Thyroid gland (tissue), 4 donors: ENCODE measurements around the gene ZNF280D. TPM values are rescaled to one million over a fixed set of nuclear protein-coding genes. Genes with fewer than 3 reads are reported as not detected.

Experiments
- DNase-seq, 2 donors: peaks; one replicate each; pipeline ENCODE4 v3.0.0-alpha.2; 2019
- H3K27ac ChIP-seq, 3 donors: fragments of 200-600 bp; sonication (generic); 1 replicate in 2 of 3; 2 replicates in 1 of 3; pipeline ENCODE4 v1.5.1; 2016 to 2019; ENCODE audit warnings: mild to moderate bottlenecking in 1 of 3, moderate library complexity in 1 of 3
- H3K27me3 ChIP-seq: fragments of 200-600 bp; sonication (generic); one replicate; pipeline ENCODE4 v1.5.1; 2019
- H3K36me3 ChIP-seq, 2 donors: fragments of 200-600 bp; sonication (generic); one replicate each; pipeline ENCODE4 v1.5.1; 2016 to 2019
- H3K4me1 ChIP-seq, 2 donors: fragments of 200-600 bp; sonication (generic); one replicate each; pipeline ENCODE4 v1.5.1; 2017 to 2019
- H3K4me3 ChIP-seq, 3 donors: fragments of 200-600 bp; sonication (generic); replicated peaks in 1 of 3; 1 replicate in 2 of 3; 2 replicates in 1 of 3; pipeline ENCODE4 v1.5.1; 2016; ENCODE audit warnings: mild to moderate bottlenecking in 1 of 3
- H3K9me3 ChIP-seq: fragments of 200-600 bp; sonication (generic); one replicate; pipeline ENCODE4 v1.5.1; 2017
- POLR2A ChIP-seq, 2 donors: fragments of 450-650 bp; IDR thresholded peaks; one replicate each; pipeline ENCODE4 v1.6.1; 2017; ENCODE audit warnings: antibody characterized with exemption in 2 of 2, mild to moderate bottlenecking in 2 of 2, moderate library complexity in 1 of 2
- WGBS, 2 donors: methylation state at CpG; one replicate each; pipeline ENCODE4 v1.1.5; 2017; 5-methylcytosine and 5-hydroxymethylcytosine counted together
- intact Hi-C: fragments of 100-400 bp; cut with DNase I; formaldehyde crosslinking; loops from one replicate; pipeline ENCODE4 v1.15.1; 2023
- total RNA-seq, 4 donors: library from RNA; depleted of rRNA; stranded (reverse); fragments of >200 nt; gene quantifications; one replicate each; pipeline ENCODE4 v1.2.3, GENCODE V29; 2016
- TF ChIP-seq, protein P1 (sequence below), 6 experiments: fragments of 200-600 bp in 3 of 6; fragments of 450-650 bp in 3 of 6; sonication (generic) in 3 of 6; IDR thresholded peaks; one replicate each; pipeline ENCODE4 v1.5.1; 2016 to 2019; ENCODE audit warnings: antibody characterized with exemption in 6 of 6, mild to moderate bottlenecking in 2 of 6, inconsistent platforms in 1 of 6, moderate library complexity in 1 of 6

ZNF280D gene
- total RNA-seq, 4 donors from 2014 or later = 55.6 to 81.8 (median 61.4) TPM

DNA sequence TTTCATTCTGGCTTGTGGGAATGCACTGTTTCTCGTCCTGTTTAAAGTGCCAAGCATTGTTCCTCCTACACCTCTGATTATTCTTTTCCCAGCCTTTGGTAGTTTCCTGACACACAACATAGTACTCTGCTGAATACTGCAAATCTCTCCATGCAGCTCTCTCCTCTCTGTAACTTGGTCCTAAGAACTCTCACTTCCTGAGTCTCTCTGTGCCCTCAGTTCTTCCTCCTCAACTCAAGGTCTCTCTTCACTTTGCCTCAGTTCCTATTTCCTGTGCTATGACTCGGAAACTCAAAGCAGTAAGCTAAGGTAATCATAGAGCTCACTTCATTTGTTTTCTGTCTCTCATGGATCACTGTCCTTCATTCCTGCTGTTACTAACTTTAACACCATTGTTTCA lies 113.4 kb downstream of the ZNF280D start:
- intact Hi-C loops = no loop called here
- TF ChIP-seq, protein P1, sequence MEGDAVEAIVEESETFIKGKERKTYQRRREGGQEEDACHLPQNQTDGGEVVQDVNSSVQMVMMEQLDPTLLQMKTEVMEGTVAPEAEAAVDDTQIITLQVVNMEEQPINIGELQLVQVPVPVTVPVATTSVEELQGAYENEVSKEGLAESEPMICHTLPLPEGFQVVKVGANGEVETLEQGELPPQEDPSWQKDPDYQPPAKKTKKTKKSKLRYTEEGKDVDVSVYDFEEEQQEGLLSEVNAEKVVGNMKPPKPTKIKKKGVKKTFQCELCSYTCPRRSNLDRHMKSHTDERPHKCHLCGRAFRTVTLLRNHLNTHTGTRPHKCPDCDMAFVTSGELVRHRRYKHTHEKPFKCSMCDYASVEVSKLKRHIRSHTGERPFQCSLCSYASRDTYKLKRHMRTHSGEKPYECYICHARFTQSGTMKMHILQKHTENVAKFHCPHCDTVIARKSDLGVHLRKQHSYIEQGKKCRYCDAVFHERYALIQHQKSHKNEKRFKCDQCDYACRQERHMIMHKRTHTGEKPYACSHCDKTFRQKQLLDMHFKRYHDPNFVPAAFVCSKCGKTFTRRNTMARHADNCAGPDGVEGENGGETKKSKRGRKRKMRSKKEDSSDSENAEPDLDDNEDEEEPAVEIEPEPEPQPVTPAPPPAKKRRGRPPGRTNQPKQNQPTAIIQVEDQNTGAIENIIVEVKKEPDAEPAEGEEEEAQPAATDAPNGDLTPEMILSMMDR (IDR thresholded peaks at IDR 0.05) = no peak
- no peak for TF ChIP-seq POLR2A (IDR thresholded peaks at IDR 0.05)
- Histone ChIP-seq H3K27me3 (no peaks in the 10 kb centered on the region), H3K4me1 (no peaks in the 10 kb centered on the region), H3K27ac (no peak overlapping the region), H3K9me3 (no peaks in the 10 kb centered on the region), H3K4me3 (no peak overlapping the region), H3K36me3 (no peaks in the 10 kb centered on the region)
- DNase-seq = no peak
- WGBS, 2 donors = 58% methylated on average over 2 of the region's 2 CpGs

DNA sequence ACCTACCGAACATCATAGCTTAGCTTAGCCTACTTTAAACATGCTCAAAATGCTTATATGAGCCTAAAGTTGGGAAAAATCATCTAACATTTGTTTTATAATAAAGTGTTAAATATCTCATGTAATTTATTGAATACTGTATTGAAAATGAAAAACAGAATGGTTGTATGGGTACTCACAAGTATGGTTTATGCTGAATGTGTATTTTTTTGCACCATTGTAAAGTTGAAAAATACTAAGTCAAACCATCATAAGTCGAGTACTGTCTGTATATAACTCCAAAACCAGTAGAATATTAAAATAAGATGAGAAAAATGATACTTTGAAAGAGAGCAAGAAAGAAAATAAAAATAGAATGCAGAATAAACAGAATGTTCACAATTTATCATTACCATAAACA lies 115.7 kb downstream of the ZNF280D start:
- H3K27me3 ChIP-seq = no peaks in the 10 kb centered on the region
- no peaks in the 10 kb centered on the region for H3K36me3 ChIP-seq
- no peak overlapping the region for H3K4me3 ChIP-seq
- intact Hi-C loops = no loop called here
- DNase-seq = no peak
- H3K27ac ChIP-seq = no peak overlapping the region
- TF ChIP-seq POLR2A (IDR thresholded peaks at IDR 0.05) = no peak
- TF ChIP-seq, protein P1 (IDR thresholded peaks at IDR 0.05) = no peak
- H3K4me1 ChIP-seq = no peaks in the 10 kb centered on the region
- WGBS, 2 donors = 90 to 92% methylated on average over 2 of the region's 2 CpGs
- no peaks in the 10 kb centered on the region for H3K9me3 ChIP-seq

DNA sequence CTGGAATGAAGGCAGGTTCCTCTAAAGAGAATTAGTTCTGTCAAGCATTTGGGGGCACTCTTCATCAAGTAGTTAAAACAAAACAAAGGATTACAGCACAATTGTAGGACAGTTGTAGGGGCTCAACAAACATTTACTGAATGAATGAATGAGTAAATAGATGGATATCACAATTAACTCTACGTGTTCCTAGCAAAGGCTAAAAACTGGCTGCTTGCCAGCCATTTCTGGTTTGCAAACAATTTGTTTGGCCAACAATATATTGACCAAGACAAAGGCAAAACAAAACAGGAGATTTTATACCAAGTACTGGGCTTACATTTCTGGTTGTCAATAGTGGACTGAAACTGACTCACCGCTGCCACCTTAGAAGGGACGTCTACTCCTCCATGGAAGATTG lies 116.8 kb downstream of the ZNF280D start:
- Histone ChIP-seq H3K36me3 (no peaks in the 10 kb centered on the region), H3K27ac (no peak overlapping the region), H3K9me3 (no peaks in the 10 kb centered on the region), H3K4me1 (no peaks in the 10 kb centered on the region), H3K27me3 (no peaks in the 10 kb centered on the region), H3K4me3 (no peak overlapping the region)
- WGBS, 2 donors = 53 to 66% methylated on average over 3 of the region's 3 CpGs
- intact Hi-C loops = no loop called here
- no peak for TF ChIP-seq POLR2A (IDR thresholded peaks at IDR 0.05)
- TF ChIP-seq, protein P1 (IDR thresholded peaks at IDR 0.05) = no peak
- no peak for DNase-seq

DNA sequence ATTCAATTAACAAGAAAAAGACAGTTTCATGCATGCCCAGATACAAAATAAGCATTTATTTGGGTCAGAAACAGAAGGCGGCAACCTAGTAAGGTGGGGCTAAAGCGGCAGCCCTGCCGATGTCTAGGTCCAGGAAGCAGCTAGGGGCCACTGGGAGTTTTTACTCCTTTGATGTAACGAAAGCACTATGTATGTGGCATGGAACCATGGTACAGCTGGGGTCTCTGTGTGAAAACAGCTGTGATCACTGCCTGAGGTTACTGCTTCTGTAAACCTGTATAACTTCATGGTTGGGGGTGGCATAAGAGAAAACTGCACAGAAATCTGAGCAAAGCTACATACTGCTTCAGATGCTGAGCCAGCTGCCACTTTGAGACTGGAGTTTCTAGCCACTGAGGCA lies 119.5 kb downstream of the ZNF280D start:
- no peak overlapping the region for H3K4me3 ChIP-seq
- H3K27ac ChIP-seq = no peak overlapping the region
- H3K36me3 ChIP-seq = no peaks in the 10 kb centered on the region
- intact Hi-C loops = no loop called here
- no peak for TF ChIP-seq POLR2A (IDR thresholded peaks at IDR 0.05)
- TF ChIP-seq, protein P1 (IDR thresholded peaks at IDR 0.05) = no peak
- H3K4me1 ChIP-seq = no peaks in the 10 kb centered on the region
- no peak for DNase-seq
- 81 to 90% methylated on average over 4 of the region's 4 CpGs for WGBS, 2 donors
- H3K9me3 ChIP-seq = no peaks in the 10 kb centered on the region
- no peaks in the 10 kb centered on the region for H3K27me3 ChIP-seq

DNA sequence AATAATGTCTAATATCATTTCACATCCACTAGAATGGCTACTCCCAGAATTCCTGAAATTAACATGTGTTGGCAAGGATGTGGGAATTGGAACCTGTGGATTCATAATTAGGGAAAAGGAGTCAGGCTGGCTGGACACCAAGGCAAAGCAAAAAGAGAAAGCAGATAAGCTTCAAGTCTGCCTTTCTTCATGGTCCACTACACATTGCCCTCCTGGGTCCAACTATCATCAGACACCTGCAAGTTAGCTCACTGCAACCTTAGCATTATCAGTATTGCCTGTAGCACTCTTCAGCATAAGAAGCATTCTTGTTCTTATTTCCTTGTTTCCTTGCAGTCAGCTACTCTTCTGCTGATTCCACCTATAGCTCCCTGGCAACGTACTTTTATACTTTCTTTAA lies 124.3 kb downstream of the ZNF280D start:
- no peak for TF ChIP-seq POLR2A (IDR thresholded peaks at IDR 0.05)
- TF ChIP-seq, protein P1 (IDR thresholded peaks at IDR 0.05) = no peak
- DNase-seq = no peak
- no peaks in the 10 kb centered on the region for H3K27me3 ChIP-seq
- no peak overlapping the region for H3K4me3 ChIP-seq
- H3K27ac ChIP-seq = no peak overlapping the region
- 37 to 83% methylated on average over 1 of the region's 1 CpG for WGBS, 2 donors
- intact Hi-C loops = no loop called here
- H3K9me3 ChIP-seq = no peaks in the 10 kb centered on the region
- no peaks in the 10 kb centered on the region for H3K36me3 ChIP-seq
- H3K4me1 ChIP-seq = no peaks in the 10 kb centered on the region
